ENCODE results near the gene CTNND2.
"Not testable (repeated sequence)": the region's sequence is repeated elsewhere in the genome, so short reads cannot be mapped to it uniquely, and the experiment has no call there.

Gene CTNND2

GRCh38 chr5:11152368-11152767 lies 751.9 kb downstream of the CTNND2 start:
- no peak for FAIRE-seq

DNA sequence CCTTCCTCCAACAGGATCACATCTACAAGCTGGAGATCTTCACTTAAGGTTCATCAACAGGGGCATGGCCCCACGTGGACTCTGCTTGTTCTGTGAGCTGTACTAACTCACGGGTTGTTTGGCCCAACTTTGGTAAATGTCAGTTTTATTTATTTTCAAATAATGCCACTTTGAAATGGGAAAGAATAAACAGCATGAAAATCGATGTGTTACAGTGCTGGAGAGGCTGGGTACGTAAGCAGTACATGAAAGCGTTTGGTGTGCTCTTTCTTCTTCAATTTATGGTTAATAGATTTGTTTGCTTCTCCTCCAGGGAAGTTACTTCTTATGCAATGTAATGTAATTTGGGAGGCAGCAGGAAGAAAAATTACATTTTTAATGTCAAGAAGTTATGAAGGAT lies 753.3 kb downstream of the CTNND2 start:
- no peak for FAIRE-seq

DNA sequence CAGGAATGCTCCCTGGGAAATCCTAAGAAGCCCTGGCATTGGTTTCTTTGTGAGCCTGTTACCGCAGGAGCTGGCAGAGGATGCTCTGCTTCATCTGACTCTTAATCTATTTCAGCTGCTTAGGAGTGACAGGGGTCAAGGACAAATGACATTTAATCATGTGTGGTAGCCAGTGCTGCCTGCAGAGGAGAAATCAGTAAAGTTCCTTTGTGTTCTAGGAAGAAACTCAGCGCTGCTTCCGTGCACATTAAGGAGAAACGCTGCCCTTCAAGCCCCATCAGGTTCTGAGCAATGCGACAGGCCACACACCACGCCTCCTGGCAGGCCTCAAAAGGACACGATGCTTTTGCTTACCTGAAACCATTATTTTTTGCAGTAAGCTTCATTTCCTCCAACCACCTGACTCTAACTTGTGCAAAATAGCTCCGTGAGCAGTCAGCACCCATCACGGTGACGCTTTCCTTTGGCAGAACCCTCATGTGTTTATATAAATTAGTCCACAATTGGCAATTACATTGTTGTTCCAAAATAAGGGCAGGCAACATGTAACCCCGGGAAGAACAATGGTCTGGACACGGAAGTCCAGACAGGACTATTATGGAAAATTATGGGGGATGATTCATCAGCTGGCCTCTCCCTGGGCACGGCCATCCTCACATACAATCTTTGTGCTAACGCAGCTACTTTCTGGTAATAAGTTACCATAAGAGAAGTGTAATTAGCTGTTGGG lies 755.3 kb downstream of the CTNND2 start:
- no peak for FAIRE-seq

DNA sequence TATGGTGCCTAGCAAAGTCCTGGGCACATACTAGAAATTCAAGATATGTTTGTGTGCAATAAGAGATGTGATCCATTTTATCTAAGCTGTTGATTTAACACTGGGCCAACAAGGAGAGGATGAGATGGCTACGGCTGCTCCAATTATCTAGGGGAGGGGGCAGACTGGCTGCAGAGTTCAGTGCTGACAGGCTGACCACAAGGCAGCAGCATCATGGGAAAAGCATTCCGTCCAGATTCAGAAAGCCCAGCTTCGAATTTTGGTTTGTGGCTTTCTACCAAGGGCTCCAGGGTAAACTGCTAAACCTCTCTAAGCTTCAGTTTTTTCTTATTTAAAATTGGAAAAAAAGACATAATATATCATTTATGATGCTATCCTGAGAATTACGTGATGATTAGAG lies 758.1 kb downstream of the CTNND2 start:
- FAIRE-seq, result no peak

GRCh38 chr5:11143456-11144267 lies 760.6 kb downstream of the CTNND2 start:
- no peak for FAIRE-seq

DNA sequence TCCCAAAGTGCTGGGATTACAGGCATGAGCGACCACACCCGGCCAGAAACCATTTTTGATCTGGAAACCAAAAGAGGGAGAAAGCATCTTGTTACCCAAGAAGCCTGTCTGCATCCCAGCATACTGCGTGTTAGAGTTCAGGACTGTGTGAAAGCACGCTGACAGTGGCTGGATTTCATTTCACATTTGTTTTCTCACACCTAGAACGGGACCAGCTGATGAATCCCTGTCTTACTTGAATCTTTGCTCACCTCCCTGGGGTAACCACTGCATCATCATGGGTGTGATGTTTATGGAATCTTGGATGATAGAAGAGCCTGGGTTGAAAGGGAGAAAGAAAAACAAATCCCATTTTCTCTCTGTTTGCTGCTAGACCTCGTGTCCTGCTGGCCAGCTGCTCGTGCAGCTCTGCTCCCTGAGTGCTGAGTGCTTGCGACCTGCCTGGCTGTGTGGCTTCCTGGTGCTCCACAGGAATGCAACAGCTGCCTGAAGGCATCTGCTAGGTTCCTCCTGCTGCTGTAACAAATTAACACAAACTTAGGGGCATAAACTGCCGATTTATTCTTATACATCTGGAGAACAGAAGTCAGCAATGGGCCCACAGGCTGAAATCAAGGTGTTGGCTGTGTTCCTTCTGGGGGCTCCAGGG lies 764.9 kb downstream of the CTNND2 start:
- no peak for FAIRE-seq

GRCh38 chr5:11130131-11130530 lies 774.1 kb downstream of the CTNND2 start:
- no peak for FAIRE-seq

GRCh38 chr5:11128021-11128420 lies 776.2 kb downstream of the CTNND2 start:
- no peak for FAIRE-seq

DNA sequence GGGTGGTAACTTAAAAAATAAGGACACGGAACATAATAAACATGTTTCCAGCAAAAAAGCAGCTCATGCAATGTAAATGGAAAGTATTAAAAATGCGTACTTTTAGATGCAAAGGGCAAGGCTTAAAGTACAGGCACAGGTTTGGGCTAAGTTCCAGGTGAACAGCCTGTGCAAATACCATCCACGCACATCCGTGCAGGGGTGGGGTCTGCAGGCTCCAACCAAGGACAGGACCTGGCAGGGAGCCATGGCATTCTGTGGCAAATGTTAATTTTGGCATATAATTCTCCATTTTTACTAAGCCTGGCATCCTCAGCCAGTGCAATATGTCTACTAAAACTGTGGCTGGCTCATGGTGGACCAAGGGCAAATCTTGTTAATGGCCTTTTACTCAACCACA lies 777.4 kb downstream of the CTNND2 start:
- FAIRE-seq, result no peak

DNA sequence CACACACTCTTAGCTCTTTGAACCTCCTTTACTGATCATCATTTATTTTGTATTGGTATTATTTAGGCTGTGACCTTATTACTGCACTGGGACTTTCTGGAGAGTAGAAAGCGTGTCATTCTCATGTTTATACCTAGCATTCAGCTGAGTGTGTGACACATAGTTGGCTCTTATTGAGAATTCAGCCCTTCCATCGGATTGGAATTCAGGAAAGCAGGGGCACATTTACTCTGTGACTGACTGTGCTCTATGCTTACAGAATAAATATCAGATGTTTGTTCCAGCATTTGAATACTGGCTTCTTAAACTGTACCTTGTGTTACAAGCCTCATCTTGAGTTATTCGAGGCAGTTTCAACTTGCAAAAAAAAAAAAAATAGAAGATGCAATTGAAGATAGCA lies 782.4 kb downstream of the CTNND2 start:
- no peak for FAIRE-seq

GRCh38 chr5:11110128-11110527 lies 794.1 kb downstream of the CTNND2 start:
- FAIRE-seq, result no peak

DNA sequence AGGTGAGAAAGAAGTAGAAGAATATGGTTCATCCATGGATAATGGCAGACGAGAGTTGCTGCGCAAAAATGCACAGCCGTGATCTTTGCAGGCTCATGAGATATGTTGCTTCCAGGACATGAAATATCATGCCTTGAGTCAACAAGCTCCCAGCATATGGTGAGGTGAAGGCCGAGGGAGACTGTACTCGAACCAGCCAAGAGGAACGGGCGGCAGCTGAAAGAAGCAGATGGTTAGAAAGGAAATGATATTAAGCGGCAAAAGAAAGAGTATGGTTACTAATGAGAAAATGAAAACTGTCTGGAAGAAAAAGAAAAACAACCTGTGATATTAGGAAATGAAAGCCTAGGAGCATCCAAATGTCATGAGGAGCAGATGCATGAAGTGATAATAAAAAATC lies 798.5 kb downstream of the CTNND2 start:
- no peak for FAIRE-seq

DNA sequence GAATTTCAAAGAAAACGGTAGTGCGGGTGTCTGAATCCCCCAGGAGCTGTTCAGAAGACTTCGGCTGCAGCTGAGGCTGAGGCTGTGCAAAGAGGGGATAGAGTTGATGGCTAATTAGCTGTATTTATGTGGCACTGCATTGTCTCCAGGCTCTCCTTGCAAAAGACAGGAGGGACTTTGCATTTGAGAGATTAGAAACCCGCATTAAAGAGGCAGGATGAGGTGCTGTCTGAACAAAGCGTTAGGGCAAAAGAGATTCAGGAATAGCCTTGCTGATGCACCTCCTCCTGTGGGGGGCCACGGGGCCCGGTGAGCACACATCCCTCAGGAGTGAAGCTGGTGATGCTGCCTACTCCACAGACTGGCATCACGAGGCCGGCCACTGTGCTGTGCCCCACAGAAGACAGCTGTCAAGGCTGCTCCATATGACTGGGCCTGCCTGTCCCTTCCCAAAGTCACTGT lies 799.6 kb downstream of the CTNND2 start:
- no peak for FAIRE-seq

DNA sequence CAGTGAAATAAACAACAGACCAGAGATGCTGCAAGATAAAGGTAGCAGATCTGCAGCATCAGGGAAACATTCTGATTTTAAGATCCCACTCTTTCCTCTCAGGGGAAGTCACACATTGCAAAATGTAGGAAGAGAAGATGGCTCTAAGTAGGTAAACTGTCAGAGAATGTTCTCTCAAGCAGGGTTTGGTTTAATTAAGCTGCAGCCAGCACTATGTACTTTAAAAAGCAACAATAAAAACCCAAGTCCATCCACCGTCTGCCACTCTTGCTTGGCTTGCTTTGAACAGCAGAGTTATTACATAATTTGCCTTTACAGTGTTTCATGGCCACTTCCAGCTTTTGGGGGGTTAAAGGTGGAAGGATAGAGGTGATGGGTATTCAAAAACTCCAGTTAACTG lies 800.0 kb downstream of the CTNND2 start:
- no peak for FAIRE-seq

- FAIRE-seq, result no peak
Observed at GRCh38 chr5:11084111-11084510, 820.1 kb downstream of the CTNND2 start.

- no peak for FAIRE-seq
Observed at GRCh38 chr5:11082404-11082945, 821.8 kb downstream of the CTNND2 start.

GRCh38 chr5:11076945-11077613 lies 827.2 kb downstream of the CTNND2 start:
- FAIRE-seq, result no peak

DNA sequence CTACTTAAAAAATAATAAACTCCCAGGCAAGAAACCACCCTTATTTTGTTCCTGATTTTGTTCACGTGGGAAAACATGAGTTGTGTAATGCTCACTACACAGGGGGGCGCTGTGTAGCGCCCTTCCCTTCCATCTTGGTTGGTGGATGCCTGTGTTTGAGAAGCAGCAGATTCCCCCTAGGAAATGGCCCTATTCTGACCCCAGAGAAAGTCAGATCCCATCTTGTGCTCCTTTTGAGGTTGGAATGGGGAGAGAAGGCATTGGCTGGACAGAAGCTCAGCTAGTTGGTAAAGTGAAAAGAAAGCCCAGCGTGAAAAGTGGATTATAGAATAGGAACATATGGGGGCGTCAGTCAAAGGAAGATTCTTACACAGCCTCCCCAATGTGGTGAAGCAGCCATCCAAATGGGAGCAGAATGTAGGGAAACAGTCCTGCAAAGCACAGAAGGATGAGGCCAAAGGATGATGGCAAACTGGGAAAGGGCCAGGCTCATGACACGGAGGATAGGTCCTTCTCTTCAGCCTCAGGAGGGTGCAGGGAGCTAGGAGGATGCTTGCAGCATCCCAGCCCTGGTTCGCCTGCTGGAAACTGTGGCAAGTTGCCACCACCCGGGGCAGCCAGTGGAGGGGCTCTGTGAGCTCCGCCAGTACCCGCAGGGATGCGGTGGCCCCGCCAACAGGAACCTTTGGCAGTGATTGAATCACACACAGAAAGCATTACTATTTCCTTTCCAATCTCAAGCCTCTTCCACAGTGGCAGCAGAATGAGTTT lies 829.0 kb downstream of the CTNND2 start:
- no peak for FAIRE-seq

- FAIRE-seq, result no peak
Observed at GRCh38 chr5:11072568-11072967, 831.7 kb downstream of the CTNND2 start.

GRCh38 chr5:11072076-11072475 lies 832.2 kb downstream of the CTNND2 start:
- no peak for FAIRE-seq

DNA sequence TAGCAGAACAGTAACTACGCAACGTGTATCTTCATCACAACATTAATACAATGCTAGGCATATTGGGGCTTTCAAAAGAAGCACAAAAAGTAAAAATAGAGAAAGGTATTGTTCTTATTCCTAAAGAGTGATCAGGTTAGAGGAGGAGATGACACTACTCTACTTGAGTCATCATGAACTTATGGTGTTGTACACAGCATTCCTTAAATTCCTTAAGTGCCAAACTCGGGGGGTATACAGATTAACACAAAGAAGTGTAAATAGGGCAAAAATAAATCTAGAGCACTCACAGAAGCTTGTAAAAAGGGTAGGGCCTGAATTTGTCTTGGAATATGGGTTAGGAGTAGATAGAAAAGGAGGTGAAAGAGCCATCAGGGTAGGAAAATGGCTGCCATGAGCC lies 835.2 kb downstream of the CTNND2 start:
- FAIRE-seq, result no peak

- not testable (repeated sequence) for FAIRE-seq
Observed at GRCh38 chr5:11065723-11066122, 838.5 kb downstream of the CTNND2 start.
